Common myeloid progenitor, CD34-positive (primary cell): ENCODE data around the gene ERI3.

Experiments used
- CTCF ChIA-PET: fragments of 350-600 bp; sonication (Branson Sonifier 250); formaldehyde crosslinking; loops from one replicate; lab custom pipeline; 2021; ENCODE audit warnings: antibody characterized with exemption; lab: Charles Lee
- POLR2A ChIA-PET: fragments of 350-600 bp; sonication (Branson Sonifier 250); formaldehyde crosslinking; loops from one replicate; lab custom pipeline; 2021; ENCODE audit warnings: antibody characterized with exemption; lab: Charles Lee
- DNase-seq, 3 donors: peaks; one replicate each; pipeline versions ENCODE4 v3.0.0 to v3.0.0-alpha.2; 2013
- H3K27ac ChIP-seq, 2 experiments: 1 replicate in 1 of 2; 2 replicates in 1 of 2; pipeline ENCODE4 v1.7.0; 2013; ENCODE audit warnings: inconsistent platforms in 2 of 2, low read length in 2 of 2, mild to moderate bottlenecking in 2 of 2, low read depth in 1 of 2, moderate library complexity in 1 of 2; ENCODE audit not compliant: severe bottlenecking in 2 of 2, insufficient read depth in 1 of 2, poor library complexity in 1 of 2
- H3K27me3 ChIP-seq, 5 experiments: replicated peaks in 2 of 5; 1 replicate in 3 of 5; 2 replicates in 2 of 5; pipeline versions ENCODE4 v1.6.1 to v1.7.0; 2013; ENCODE audit warnings: low read length in 4 of 5, mild to moderate bottlenecking in 2 of 5, moderate library complexity in 2 of 5, inconsistent platforms in 1 of 5; ENCODE audit not compliant: insufficient read depth in 5 of 5, control insufficient read depth in 4 of 5
- H3K36me3 ChIP-seq, 4 experiments: 1 replicate in 2 of 4; 2 replicates in 2 of 4; pipeline versions ENCODE4 v1.6.1 to v1.7.0; 2013; ENCODE audit warnings: low read length in 3 of 4, control low read depth in 1 of 4, mild to moderate bottlenecking in 1 of 4; ENCODE audit not compliant: control insufficient read depth in 4 of 4, insufficient read depth in 4 of 4
- H3K4me1 ChIP-seq, 4 experiments: 1 replicate in 3 of 4; 2 replicates in 1 of 4; pipeline versions ENCODE4 v1.6.1 to v1.7.1; 2013; ENCODE audit warnings: low read length in 3 of 4, mild to moderate bottlenecking in 3 of 4, control low read depth in 1 of 4, inconsistent platforms in 1 of 4, moderate library complexity in 1 of 4; ENCODE audit not compliant: control insufficient read depth in 4 of 4, insufficient read depth in 4 of 4; ENCODE audit errors: control extremely low read depth in 1 of 4
- H3K4me3 ChIP-seq, 7 experiments: 1 replicate in 4 of 7; 2 replicates in 3 of 7; pipeline versions ENCODE4 v1.5.1 to v1.7.0; 2013; ENCODE audit warnings: mild to moderate bottlenecking in 7 of 7, low read length in 6 of 7, moderate library complexity in 6 of 7, inconsistent platforms in 2 of 7, low read depth in 2 of 7, control low read depth in 1 of 7; ENCODE audit not compliant: insufficient read depth in 4 of 7, control insufficient read depth in 1 of 7; ENCODE audit errors: extremely low read depth in 1 of 7
- H3K9me3 ChIP-seq, 5 experiments: 1 replicate in 4 of 5; 2 replicates in 1 of 5; pipeline versions ENCODE4 v1.6.1 to v1.7.1; 2013; ENCODE audit warnings: low read length in 4 of 5, mild to moderate bottlenecking in 2 of 5, inconsistent platforms in 1 of 5, low read depth in 1 of 5, moderate library complexity in 1 of 5; ENCODE audit not compliant: control insufficient read depth in 4 of 5, insufficient read depth in 2 of 5; ENCODE audit errors: control extremely low read depth in 1 of 5
- WGBS: methylation state at CpG from one replicate; pipeline ENCODE4 v1.1.5; 2013; ENCODE audit not compliant: insufficient coverage; 5-methylcytosine and 5-hydroxymethylcytosine counted together

ERI3 gene

DNA sequence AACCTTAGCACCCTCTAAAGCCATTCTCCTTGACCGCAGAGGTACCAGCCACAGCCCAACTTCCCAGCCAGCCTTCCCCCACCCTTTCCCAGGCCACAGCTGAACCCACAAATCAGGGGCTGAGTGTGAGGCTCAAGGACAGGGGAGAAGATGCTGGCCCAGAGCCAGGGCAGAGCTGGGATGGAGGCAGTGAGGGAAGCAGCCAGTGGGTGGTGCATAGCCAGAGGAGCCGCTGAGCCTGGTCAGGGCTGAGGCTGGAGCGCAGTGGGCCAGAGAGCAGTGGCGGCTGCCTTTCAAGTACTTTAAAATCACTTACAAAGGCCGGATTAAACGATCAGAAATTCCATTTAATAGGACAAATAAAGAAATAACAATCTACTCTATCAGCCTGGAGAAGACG lies 105.5 kb downstream of the ERI3 start:
- WGBS = 97% methylated on average over 4 of the region's 7 CpGs
- CTCF ChIA-PET = interaction anchor here (1.1 to 1.4 kb wide), 5 partner anchors 10 to 345 kb away, joined by 3 to 4 read pairs (median 3); no protein-coding TSS in a partner anchor
- Histone ChIP-seq H3K4me3 (no peak overlapping the region), H3K4me1 (peaks cover 0 to 4% (median 0%) of the 10 kb centered on the region in 4 experiments), H3K36me3 (peaks cover 3 to 21% (median 16%) of the 10 kb centered on the region in 4 experiments), H3K9me3 (no peaks in the 10 kb centered on the region), H3K27me3 (no peaks in the 10 kb centered on the region), H3K27ac (no peak overlapping the region)
- POLR2A ChIA-PET = no interaction called here
- DNase-seq = no peak

DNA sequence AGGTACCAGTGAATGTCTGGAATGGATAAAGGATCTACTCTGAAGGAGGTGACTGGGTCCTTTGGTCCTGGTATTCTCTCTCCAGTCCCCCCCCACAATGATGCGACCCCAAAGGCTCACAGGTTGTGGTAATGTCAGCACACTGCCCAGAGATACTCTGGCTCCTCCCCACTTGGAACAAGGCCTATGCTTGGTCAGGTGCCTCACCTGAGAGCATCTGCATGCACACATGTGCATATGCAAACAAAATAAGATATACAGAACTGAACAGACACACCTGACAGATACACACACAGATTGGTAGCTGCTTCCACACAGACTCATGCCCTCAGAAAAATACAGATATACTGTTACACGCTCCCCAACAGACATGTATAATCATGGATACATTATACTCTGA lies 108.3 kb downstream of the ERI3 start:
- 100% methylated on average over 1 of the region's 2 CpGs for WGBS
- ChIA-PET CTCF (interaction anchor here (0.7 to 1.6 kb wide), 3 partner anchors 21 to 30 kb away, joined by 3 to 6 read pairs (median 3); no protein-coding TSS in a partner anchor), POLR2A (no interaction called here)
- peaks cover 0 to 36% (median 25%) of the 10 kb centered on the region in 4 experiments for H3K36me3 ChIP-seq
- H3K27ac ChIP-seq = no peak overlapping the region
- no peak for DNase-seq
- no peaks in the 10 kb centered on the region for H3K9me3 ChIP-seq
- H3K4me1 ChIP-seq = no peaks in the 10 kb centered on the region
- no peaks in the 10 kb centered on the region for H3K27me3 ChIP-seq
- no peak overlapping the region for H3K4me3 ChIP-seq

DNA sequence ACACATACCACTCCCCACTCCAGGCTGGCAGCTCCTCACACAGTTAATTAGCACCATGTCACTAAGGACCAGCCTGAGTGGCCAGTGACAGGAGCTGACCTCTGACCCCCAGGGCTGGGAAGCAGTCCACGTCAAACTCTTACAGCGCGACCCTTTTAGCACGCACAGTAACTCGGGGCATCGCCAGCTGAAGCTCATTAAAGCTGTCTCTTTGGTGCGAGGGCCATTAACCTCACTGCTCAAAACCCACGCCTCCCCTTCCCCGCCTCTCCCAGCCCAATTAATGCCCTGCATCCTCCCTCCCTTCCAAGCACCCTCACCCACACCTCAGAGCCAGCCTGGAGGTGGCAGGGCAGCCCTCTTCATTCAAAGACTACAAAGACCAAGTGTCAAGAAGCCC lies 110.1 kb downstream of the ERI3 start:
- ChIA-PET POLR2A (no interaction called here), CTCF (interaction anchor here (1.4 kb wide), 1 partner anchor 28 kb away, joined by 4 read pairs; no protein-coding TSS in a partner anchor)
- Histone ChIP-seq H3K9me3 (no peaks in the 10 kb centered on the region), H3K27me3 (no peaks in the 10 kb centered on the region), H3K4me3 (no peak overlapping the region), H3K4me1 (peaks cover 0 to 4% (median 3%) of the 10 kb centered on the region in 4 experiments), H3K27ac (no peak overlapping the region), H3K36me3 (peaks cover 0 to 44% (median 24%) of the 10 kb centered on the region in 4 experiments)
- DNase-seq = no peak
- WGBS = 97% methylated on average over 8 of the region's 9 CpGs

DNA sequence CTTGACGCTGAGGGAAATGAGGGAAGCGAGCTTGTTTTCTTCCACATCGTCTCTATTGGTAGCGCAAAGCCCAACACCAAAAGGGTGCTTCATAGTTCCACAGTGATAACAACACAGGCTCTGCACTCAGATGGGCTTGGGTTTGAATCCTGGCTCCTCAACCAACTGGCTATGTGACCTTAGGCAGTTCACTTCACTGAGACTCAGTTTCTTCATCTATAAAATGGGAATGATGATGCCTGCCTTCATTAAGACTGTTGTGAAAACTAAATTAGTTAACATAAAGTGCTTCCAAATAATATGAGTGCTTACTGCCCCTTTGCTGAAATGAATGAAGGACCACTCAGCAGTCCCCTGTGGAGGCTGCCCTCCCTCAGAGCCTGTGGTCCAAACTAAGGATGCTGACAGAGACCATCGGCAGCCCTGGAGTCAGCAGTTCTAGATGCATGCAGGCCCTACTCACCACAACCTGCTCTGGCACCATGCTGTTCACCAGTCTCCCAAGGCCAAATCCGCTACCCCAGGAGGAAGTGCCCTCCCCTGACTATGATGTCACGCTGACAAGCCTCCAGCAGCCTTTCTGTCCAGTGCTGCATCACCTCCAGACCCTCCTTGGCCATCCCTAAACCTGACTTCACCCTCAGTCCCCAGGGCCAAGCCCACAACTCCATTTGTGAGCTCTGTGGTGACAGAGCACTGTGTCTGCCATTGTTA lies 111.1 kb downstream of the ERI3 start:
- DNase-seq = no peak
- Histone ChIP-seq H3K36me3 (peaks cover 0 to 44% (median 23%) of the 10 kb centered on the region in 4 experiments), H3K9me3 (no peaks in the 10 kb centered on the region), H3K4me3 (no peak overlapping the region), H3K4me1 (peaks cover 0 to 14% (median 13%) of the 10 kb centered on the region in 4 experiments), H3K27me3 (no peaks in the 10 kb centered on the region), H3K27ac (no peak overlapping the region)
- ChIA-PET CTCF (interaction anchor here (1.4 to 1.9 kb wide), 2 partner anchors 26 kb away, joined by 4 to 5 read pairs; no protein-coding TSS in a partner anchor), POLR2A (no interaction called here)
- WGBS = 98% methylated on average over 7 of the region's 7 CpGs

DNA sequence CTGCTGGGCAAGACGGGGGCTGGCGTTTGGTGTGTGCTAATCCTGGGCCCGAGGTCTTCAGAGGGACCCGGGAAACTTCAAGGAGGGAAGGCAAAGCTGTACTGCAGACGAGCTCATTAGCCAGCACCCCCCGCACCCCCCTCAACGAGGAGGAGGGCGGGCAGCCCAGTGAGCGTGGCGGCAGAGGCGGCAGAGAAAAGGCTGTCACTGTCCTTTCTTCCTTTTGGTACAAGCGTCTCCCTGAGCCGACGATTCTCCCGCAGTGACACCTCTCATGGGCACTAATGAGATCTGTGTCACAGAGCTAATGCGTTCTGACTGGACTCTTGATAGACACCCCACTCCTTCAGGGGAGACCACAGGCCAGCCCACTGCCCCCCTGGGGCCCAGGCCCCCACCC lies 112.3 kb downstream of the ERI3 start:
- Histone ChIP-seq H3K27ac (no peak overlapping the region), H3K36me3 (peaks cover 0 to 39% (median 19%) of the 10 kb centered on the region in 4 experiments), H3K4me1 (peaks cover 0 to 24% (median 23%) of the 10 kb centered on the region in 4 experiments), H3K4me3 (no peak overlapping the region), H3K9me3 (no peaks in the 10 kb centered on the region), H3K27me3 (no peaks in the 10 kb centered on the region)
- POLR2A ChIA-PET = no interaction called here
- 96% methylated on average over 16 of the region's 16 CpGs for WGBS
- CTCF ChIA-PET = interaction anchor here (1.0 to 1.9 kb wide), 2 partner anchors 25 to 73 kb away, joined by 3 to 5 read pairs; no protein-coding TSS in a partner anchor
- no peak for DNase-seq

DNA sequence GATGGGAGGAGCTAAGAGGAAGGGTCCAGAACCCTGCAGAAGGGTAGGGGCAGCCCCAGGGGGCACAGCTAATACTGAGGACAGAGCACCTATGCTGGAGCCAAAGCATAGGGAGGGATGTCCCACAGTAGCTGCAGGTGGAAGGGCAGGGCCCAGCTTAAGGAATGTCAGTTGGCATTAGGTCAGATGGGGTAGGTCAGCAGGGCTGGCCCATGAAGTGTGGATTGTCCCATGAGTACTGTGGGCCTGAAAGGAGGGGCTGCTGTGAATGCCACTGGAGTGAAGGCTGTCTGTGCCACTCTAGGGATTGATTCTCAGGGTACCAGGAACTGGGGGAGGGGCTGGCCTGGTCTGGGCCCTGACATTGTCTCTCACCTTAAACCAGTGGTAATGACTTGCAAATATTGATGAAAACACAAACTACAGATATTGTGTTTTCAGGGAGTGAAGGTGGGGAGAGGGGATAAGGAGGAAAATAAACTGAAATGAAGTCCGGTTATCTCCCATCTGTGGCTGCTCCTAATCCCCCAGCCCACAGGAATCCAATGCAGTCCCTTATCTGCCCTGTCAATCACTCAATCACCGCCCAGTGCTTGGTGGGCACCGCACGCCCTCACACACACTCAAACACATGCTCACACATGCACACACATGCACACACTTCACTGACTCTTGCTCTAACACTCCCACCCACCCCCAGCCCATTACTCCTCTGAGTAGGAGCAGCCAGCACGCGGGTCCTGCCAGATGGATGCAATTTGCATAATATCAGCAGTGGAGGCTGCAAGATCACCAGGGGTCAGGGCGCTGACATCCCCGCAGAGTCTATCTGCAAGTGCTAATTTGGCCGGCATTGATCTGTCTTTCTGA lies 114.0 kb downstream of the ERI3 start:
- no peak for DNase-seq
- Histone ChIP-seq H3K4me3 (no peak overlapping the region), H3K27me3 (no peaks in the 10 kb centered on the region), H3K27ac (no peak overlapping the region), H3K4me1 (peaks cover 0 to 28% (median 25%) of the 10 kb centered on the region in 4 experiments), H3K9me3 (no peaks in the 10 kb centered on the region), H3K36me3 (peaks cover 0 to 36% (median 15%) of the 10 kb centered on the region in 4 experiments)
- 100% methylated on average over 6 of the region's 9 CpGs for WGBS
- CTCF ChIA-PET = interaction anchor here (1.2 to 10.0 kb wide), 5 partner anchors 12 to 54 kb away, joined by 3 to 140 read pairs (median 3); partner anchors contain the start of gene DMAP1
- POLR2A ChIA-PET = no interaction called here
